GM13977 (cell line): ENCODE results near the gene FARP1.

ENCODE experiments used
- DNase-seq: peaks from one replicate; pipeline ENCODE4 v3.0.0; 2012; ENCODE audit warnings: low spot score
- in situ Hi-C: fragments of 300-500 bp; cut with MboI; formaldehyde crosslinking; loops from one replicate; pipeline ENCODE4 v1.12.0; 2022; ENCODE audit warnings: low sequenced_read_pairs, low pct_unique_long_range_greater_than_20kb, mixed read lengths, inconsistent platforms; ENCODE audit not compliant: unreplicated experiment
- TF ChIP-seq, protein P1 (sequence below): IDR thresholded peaks from 2 replicates; pipeline ENCODE4 v1.5.1; 2012; ENCODE audit warnings: mild to moderate bottlenecking, control low read depth; ENCODE audit not compliant: insufficient read depth; ENCODE audit errors: extremely low read depth, missing control alignments

The FARP1 gene

DNA sequence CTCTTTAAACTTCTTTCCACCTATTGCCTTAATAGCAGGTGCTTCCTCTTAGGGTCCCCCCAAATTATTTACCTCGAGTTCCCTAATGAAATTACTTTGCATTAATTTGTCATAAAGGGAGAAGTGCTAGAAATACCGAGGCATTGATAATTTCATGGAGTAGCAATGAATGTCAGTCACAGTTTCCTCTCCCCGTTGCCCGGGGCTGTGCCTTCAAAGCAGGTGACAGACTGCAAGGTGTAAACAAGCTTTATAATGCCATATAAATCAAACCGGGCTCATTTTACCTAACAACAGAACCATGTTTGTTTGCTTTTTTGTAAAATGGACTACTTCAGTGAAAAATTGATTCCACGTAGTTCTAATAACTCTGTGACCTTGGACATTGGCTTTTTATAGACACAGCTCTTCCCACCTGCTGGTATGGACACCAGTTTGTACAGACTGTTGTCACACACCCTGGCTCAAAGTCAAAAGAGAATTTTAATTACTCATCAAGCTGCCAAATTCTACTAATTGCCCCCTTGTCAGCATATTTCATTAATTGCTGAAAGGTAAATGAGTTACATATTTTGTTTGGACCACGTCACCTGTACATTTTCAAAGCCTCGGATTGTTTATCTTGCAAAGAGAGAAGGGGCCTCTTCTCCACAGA is 262.9 kb downstream of the FARP1 start:
- no peak for DNase-seq
- in situ Hi-C loops, result no loop called here
- TF ChIP-seq, protein P1, sequence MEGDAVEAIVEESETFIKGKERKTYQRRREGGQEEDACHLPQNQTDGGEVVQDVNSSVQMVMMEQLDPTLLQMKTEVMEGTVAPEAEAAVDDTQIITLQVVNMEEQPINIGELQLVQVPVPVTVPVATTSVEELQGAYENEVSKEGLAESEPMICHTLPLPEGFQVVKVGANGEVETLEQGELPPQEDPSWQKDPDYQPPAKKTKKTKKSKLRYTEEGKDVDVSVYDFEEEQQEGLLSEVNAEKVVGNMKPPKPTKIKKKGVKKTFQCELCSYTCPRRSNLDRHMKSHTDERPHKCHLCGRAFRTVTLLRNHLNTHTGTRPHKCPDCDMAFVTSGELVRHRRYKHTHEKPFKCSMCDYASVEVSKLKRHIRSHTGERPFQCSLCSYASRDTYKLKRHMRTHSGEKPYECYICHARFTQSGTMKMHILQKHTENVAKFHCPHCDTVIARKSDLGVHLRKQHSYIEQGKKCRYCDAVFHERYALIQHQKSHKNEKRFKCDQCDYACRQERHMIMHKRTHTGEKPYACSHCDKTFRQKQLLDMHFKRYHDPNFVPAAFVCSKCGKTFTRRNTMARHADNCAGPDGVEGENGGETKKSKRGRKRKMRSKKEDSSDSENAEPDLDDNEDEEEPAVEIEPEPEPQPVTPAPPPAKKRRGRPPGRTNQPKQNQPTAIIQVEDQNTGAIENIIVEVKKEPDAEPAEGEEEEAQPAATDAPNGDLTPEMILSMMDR, result no peak

DNA sequence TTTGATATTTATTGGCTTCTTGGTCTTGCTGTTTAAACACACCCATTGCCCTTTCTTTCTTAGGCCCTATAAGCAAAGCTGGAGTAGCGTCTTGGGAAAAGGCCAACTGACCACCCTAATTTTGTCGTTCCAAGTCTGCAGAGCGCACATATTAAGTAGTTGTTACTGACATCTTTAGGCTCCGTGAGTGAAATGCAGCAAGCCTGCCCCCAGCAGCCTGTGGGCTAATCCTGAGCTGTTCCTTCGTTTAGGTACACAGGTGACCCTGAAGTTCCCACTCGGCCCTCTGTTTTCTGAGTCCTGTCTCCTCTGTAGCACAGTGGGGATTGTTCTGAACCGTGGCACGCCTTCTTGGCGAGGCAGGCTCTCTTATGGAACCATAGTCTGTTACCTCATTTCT is 263.5 kb downstream of the FARP1 start:
- TF ChIP-seq, protein P1, result no peak
- in situ Hi-C loops, result no loop called here
- DNase-seq, result no peak

DNA sequence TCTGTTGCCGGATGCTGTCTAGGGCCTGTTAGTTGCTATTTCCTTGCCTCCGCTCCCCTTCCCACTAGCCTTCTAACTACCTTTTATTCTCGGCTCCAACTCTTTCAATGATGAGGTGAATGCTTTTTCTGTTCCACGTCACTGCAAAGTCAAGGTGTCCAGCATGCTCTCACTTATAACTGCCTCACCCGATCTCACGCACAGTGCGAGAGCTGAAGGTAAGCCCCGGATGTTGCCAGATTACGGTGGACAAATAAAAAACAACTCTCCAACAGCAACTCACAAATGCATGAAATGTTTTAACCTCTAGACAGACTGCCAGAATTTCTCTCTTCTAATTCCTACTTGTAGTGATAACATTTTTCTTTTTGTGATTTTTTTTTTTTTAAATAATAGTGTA is 264.1 kb downstream of the FARP1 start:
- DNase-seq, result no peak
- TF ChIP-seq, protein P1, result no peak
- in situ Hi-C loops, result no loop called here

DNA sequence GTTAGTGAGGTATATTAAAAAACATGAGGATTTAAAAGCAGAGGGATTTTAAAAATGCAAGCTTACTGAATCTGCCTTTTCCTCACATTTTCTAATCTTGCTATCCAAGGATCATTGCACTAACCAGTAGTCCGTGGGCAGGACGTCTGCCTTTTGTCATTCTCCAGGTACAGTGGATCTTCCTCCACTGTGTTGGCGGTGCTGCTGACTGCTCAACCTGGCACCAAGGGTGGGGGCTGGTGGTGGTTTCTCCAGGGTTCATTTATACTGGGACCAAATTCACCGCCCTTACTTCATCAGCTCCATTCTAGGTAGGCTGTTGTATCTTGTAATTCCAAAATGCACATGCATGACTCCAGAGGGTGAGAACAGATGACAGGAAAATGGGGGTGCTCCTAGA is 264.7 kb downstream of the FARP1 start:
- TF ChIP-seq, protein P1, result no peak
- in situ Hi-C loops, result no loop called here
- DNase-seq, result no peak

DNA sequence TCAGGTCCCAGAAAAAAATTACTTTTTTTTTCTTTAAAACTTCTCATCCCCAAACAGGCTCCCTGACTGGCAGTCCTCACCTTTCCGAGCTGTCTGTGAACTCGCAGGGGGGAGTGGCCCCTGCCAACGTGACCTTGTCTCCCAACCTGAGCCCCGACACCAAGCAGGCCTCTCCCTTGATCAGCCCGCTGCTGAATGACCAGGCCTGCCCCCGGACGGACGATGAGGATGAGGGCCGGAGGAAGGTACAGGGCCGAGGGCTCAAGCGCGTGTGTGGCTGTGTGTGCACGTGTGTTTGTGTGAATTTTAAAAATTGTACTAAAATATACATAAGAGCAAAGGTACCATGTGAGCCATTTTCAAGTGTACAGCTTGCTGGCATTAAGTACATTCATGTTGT is 266.4 kb downstream of the FARP1 start:
- TF ChIP-seq, protein P1, result no peak
- in situ Hi-C loops, result no loop called here
- DNase-seq, result no peak

DNA sequence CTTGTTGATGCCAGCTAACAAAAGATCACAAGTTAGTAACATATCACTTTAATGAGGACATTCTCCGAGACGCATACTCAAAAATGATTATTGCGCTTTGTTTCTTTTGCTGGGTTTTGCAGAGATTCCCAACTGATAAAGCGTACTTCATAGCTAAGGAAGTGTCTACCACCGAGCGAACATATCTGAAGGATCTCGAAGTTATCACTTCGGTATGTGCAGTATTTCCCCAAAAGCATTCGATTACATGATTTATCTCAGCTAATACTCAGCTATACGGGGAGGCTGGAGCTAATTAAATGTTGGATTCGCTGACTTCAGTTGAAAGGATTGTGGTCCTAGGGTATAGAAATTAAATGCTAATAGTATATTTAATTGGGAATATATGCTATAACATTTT is 267.7 kb downstream of the FARP1 start:
- no peak for DNase-seq
- in situ Hi-C loops, result no loop called here
- TF ChIP-seq, protein P1, result no peak

DNA sequence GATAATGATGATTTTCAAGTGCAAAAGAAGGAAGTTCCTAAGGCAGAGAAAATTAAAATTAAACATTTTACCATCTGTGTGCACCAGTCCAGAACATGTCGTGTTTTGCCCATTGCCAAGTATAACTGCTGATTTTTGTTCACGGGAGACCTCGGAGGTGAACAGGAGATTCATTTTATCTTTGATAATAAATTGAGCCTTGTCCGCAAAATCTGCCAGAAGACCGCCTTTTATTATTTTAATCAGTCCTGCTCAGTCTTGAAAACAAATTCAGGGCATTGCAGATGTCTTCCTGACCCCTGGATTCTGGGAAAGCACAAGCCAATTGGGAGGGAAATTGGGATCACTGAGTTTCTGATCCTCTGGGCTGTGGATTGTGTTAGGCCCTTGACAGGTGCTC is 268.1 kb downstream of the FARP1 start:
- in situ Hi-C loops, result no loop called here
- DNase-seq, result no peak
- TF ChIP-seq, protein P1, result no peak
